ENCODE results near the gene OR2T6.
"Not testable (repeated sequence)": the region's sequence is repeated elsewhere in the genome, so short reads cannot be mapped to it uniquely, and the experiment has no call there.

The OR2T6 gene

GRCh38 chr1:248375446-248375845, at the start of gene OR2T6:
Gene OR2T6 (plus strand): TSS chr1:248375746. CDS start chr1:248387609, 11,863 bp downstream.
- DNase-seq: no peak

GRCh38 chr1:248343451-248343850, 32.1 kb upstream of the OR2T6 start:
- DNase-seq: no peak

DNA sequence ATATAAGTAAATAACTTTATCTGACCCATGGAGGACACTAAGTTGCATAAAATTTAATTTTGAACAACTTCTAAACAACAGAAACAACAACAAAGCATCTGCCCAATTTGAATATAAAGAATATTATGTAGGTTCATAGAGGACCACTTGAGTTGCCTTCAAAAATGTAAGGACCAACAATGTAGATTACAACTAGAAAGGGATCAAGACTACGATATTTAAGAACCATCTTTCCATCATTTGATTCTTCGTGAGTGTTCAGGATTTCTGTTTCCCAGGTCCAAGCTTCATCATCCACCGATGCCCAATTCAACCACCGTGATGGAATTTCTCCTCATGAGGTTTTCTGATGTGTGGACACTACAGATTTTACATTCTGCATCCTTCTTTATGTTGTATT, 27.1 kb upstream of the OR2T6 start, which contains the start of gene OR14C36:
Gene OR14C36, plus strand, starts transcription at position 301 of the 400 bp plus-strand sequence. Its CDS starts 0 bp downstream, at position 301.
- DNase-seq: no peak

- no peak for DNase-seq
Measured at GRCh38 chr1:248359415-248359814, 16.1 kb upstream of the OR2T6 start.

GRCh38 chr1:248361121-248361715, 14.3 kb upstream of the OR2T6 start, which contains the start of gene OR2T4:
Gene OR2T4 (plus strand): TSS chr1:248361665. CDS start chr1:248361665, 0 bp downstream.
- no peak for DNase-seq

DNA sequence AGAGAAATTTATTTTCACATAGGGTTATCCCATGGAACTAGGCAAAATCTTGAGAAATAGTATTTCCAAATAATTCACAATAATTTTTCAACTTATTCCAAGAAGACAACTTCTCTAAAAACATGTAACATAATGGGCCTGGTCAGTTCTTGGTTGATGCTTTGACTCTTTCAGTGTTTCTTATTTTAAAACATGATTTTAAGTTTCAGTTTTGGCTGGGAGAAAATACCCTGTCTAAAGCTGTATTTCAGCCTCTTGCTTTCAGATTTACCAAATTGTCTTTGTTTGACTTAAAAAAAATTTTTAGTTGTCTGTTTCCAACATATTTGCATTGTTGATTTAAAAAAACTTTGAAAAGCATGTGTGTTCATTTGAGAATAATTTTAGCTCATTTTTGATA, 8.9 kb upstream of the OR2T6 start:
- DNase-seq: no peak

- no peak for DNase-seq
Measured at GRCh38 chr1:248372394-248372793, 3.2 kb upstream of the OR2T6 start.

DNA sequence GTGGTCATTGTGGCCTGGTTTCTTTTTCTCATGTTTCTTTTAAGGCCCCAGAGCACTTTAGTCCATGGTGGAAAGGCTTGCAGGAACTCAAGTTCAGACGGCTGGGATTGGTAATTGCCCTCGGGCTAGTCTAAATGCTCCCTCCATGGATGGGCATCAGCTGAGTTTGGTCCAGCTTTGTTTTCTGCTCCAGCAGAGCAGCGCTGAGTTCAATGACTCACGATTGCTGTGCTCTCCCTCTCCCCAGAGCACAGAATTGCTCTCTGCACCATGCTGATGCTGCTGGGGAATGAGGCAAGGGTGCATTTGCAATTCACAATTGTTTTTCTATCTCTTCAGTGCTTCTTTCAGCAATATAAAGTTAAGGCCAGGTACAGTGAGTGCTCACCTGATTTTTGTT, 1.8 kb upstream of the OR2T6 start:
- DNase-seq: no peak

DNA sequence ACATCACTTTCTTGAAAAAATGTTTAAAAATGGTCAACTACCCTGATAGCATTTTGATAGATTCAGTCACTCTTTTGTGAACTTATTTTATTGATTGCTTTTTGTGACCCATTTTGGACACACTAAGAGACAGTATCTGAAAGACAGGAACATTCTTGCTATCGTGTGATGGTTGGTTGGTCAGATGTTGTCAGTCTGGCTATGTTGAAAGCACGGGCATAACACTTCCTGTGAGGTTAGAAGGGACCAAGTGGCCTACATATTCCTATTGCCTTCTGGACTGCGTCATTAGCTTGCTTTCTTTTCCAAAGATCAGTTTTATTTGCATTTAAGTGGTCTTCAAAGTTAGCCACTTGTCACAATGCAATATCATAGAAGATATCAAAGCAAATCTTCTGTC, 1.4 kb downstream of the OR2T6 start:
- no peak for DNase-seq

- no peak for DNase-seq
Measured at GRCh38 chr1:248380854-248381253, 5.3 kb downstream of the OR2T6 start.

DNA sequence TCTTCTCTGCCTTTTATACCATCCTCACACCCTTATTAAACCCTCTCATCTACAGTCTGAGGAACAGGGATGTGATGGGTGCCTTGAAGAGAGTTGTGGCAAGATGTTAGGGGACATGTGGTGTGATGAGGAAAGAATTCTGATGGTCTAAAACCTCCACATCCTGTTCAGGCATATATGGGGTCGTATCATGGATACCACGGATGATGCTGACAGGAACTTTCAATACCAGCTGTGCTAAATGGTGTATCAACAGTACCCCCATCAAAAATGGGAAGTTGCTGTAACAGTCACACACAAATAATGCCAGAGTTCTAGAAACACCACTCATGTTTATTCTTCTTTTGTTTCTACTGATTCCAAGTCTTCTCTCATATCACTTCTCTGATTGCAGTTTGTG, 12.9 kb downstream of the OR2T6 start:
- no peak for DNase-seq

DNA sequence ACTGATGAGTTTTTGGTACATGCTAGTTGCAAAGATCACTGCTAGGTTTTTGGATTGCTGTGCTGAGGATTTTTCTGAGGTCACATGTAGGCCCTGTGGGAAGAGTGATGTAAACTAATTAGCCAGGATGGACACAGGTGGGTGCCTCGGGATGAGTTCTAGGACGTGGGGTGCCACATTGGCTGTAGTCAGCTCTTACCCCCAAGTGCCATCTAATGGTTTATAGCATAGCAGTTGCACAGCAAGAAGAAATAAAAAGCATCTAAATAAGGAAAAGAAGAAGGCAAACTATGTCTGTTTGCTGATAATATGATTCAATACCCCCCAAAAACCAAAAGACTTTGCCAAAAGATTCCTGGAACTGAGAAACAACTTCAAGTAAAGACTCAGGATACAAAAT, 17.5 kb downstream of the OR2T6 start:
- DNase-seq: no peak

DNA sequence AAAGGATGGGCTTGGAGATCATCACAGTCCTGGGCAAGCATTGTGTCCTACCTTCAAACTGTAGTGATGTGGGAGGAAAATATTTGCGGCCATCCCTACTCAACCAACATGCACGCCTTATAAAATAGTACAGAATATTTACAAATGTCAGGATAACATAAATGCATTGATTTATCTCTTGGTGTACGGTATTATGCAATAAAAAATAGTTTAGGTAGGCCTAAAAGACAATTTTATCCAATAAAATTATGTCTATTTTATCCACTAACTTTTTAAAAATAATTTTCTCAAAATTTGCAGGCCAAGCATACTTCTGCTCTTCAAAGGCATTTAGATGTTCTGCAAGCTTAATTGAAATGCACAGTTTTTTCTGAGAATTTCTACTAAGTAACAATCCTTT, 27.2 kb downstream of the OR2T6 start, which contains the start of gene OR2T1:
Gene OR2T1, plus strand, starts transcription at position 301 of the 400 bp plus-strand sequence. CDS start 3,100 bp downstream, outside the sequence.
- DNase-seq: no peak

- DNase-seq: no peak
Measured at GRCh38 chr1:248404024-248404423, 28.5 kb downstream of the OR2T6 start.

DNA sequence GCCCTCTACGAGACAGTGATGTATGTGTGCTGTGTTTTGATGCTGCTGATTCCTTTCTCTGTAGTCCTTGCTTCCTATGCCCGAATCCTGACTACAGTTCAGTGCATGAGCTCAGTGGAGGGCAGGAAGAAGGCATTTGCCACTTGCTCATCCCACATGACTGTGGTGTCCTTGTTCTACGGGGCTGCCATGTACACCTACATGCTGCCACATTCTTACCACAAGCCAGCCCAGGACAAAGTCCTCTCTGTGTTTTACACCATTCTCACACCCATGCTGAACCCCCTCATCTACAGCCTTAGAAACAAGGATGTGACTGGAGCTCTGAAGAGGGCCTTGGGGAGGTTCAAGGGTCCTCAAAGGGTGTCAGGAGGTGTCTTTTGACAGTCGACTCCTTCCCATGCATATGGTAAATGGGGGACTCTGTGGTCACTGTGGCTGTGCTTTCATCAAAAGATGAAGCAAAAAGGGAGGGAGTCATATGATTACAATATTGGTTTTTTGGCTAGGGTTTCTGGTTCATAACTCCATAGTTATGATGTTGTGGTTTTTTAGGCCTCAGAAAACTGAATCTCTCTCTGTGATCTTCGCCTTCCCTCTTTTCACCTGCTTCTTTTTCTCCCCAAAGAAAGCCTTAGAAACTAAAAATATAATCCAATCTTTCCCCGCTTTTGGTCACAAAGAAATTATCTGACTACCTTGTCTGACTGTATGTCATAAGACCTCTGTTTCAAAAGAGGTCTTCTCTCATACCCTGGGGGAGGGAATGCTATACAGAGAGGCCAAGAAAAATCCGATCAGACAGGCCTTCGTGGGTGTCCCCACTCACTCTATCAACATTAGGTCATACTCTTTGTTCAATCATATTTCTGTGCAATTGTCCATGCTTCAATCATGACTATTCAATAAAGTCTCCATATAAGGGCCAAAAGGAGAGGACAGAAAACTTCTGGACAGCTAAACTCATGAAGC, 31.5 kb downstream of the OR2T6 start:
- no peak for DNase-seq

- DNase-seq: no peak
Measured at GRCh38 chr1:248416226-248416625, 40.7 kb downstream of the OR2T6 start.

DNA sequence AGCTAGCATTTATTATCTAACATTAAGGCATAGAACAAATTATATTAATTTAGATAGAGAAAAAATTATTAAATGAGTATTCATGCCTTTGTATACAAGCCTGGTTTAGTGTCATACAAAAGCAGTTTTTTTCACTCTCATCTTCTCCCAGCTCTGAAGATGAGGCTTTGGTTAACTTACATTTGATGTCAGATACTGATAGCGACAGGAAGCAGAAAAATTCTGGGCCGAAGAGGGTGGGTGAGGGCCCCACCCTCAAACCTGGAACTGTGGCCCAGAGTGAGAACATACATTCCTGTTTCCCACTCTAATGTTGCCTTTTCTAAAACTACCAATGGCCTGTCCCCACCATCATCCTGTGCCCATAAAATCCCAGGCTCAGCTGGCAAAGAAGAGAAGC, 42.3 kb downstream of the OR2T6 start:
- no peak for DNase-seq

DNA sequence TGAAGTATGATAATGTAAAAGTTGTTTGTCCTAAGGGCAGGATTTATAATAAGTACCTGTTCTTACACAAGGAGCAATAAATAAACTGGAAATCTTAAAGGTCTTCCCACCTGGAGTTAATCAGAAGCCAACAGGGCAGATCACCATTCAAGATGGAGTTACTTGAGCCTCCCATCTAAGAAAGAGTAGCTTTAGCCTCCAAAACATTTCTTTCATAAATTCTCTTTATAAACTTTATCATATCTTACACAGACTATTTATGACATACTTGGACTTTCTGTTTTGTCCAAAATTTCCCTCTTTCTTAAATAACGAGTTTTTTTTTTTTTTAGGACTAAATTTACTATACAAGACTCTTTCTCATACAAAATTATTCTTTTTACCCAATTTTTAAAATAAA, 45.8 kb downstream of the OR2T6 start:
- no peak for DNase-seq

- DNase-seq: not testable (repeated sequence)
Measured at GRCh38 chr1:248427526-248428191, 52.1 kb downstream of the OR2T6 start.

DNA sequence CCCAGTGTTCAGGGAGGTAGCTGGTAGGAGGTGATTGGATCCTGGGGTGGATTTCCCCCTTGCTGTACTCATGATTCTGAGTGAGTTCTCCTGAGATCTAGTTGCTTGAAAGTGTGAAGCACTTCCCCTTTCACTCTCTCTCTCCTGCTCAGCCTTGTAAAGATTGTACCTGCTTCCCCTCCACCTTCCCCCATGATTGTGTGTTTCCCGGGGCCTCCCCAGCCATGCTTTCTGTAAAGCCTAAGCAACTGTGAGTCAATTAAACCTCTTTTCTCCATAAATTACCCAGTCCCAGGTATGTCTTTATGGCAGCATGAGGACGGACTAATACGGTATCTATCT, 52.6 kb downstream of the OR2T6 start:
- not testable (repeated sequence) for DNase-seq

DNA sequence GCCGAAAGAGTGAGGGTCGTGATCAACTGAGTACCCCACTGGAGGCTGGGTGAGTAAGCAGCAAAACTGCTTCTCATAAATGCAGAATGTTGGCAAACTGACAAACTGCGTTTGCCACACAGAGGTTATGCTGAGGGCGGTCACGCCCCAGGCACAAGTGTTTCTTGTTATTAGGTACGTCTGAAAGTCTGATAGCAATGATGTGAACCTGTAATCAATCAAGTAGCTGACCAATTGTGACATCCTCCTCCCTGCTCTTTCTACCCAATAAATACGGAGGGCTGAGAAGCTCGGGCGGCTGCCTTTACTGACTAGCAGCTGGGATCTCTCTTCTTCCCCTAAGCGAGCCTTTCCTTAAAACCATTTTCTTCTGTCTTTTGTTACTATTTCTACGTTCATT, 56.1 kb downstream of the OR2T6 start:
- not testable (repeated sequence) for DNase-seq

DNA sequence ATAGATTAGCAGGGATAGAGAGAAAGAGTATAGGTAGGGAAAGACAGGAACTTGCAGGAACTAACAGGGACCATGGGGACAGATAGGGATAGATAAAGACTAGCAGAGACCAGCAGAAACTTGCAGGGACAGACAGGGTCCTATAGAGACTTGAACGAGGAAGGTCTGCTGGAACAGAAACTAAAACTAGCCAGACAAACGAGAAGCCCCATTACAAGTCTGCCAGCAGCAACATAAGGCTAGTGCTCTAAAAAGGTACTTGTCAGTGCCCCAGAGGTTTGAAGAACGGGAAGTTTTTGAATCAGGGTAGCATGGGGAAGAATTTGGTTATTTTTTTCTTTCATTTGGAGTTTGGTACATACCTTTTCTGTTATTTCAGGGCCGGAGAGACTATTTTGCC, 56.7 kb downstream of the OR2T6 start:
- not testable (repeated sequence) for DNase-seq

DNA sequence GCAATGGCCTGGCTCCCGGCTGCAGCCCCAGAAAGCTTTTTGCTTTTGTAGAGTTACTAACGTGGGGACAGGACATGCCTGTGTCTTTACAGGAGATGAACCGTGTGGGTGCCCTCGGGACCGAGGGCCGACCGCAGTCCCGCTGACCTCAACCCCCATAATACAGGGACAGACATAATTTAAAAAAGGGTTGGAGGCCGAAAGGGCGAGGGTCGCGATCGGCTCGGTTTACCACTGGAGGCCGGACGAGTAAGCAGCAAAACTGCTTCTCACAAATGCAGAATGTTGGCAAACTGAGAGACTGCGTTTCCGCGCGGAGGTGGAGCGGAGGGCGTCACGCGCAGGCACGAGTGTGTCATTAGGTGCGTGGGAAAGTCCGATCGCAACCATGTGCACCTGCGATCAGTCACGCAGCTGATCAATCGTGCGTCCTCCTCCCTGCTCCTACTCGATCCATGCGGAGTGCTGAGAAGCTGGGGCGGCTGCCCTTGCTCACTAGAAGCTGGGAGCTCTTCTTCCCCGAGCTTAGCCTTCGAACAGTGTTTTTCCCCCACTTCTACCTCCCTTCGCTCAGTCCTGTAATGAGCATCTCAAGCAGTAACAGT, 58.4 kb downstream of the OR2T6 start:
- not testable (repeated sequence) for DNase-seq

Measured in AML-193 (cell line).